AG04449 (cell line): ENCODE data around the gene MPO.

Source experiments
- CTCF ChIA-PET: fragments of 350-600 bp; formaldehyde crosslinking; extraction: SDS; loops from one replicate; lab custom pipeline; 2021; ENCODE audit warnings: antibody characterized with exemption; lab: Yijun Ruan, JAX
- POLR2A ChIA-PET: fragments of 400-600, 350-600 bp; formaldehyde crosslinking; extraction: SDS; loops from one replicate; lab custom pipeline; 2020; ENCODE audit warnings: antibody characterized with exemption, inconsistent platforms; lab: Yijun Ruan, JAX
- DNase-seq: peaks from one replicate; pipeline ENCODE4 v3.0.0-alpha.2; 2010; ENCODE audit warnings: low read depth, low spot score
- H3K4me3 ChIP-seq: 2 replicates; pipeline ENCODE4 v1.5.1; 2011; ENCODE audit warnings: low read depth, mild to moderate bottlenecking, control low read depth, low read length
- CTCF ChIP-seq: IDR thresholded peaks from one replicate; pipeline ENCODE4 v1.5.1; 2011; ENCODE audit warnings: mild to moderate bottlenecking, moderate library complexity, low read length, control low read depth, inconsistent platforms; ENCODE audit not compliant: insufficient read depth; ENCODE audit errors: missing control alignments

MPO gene

DNA sequence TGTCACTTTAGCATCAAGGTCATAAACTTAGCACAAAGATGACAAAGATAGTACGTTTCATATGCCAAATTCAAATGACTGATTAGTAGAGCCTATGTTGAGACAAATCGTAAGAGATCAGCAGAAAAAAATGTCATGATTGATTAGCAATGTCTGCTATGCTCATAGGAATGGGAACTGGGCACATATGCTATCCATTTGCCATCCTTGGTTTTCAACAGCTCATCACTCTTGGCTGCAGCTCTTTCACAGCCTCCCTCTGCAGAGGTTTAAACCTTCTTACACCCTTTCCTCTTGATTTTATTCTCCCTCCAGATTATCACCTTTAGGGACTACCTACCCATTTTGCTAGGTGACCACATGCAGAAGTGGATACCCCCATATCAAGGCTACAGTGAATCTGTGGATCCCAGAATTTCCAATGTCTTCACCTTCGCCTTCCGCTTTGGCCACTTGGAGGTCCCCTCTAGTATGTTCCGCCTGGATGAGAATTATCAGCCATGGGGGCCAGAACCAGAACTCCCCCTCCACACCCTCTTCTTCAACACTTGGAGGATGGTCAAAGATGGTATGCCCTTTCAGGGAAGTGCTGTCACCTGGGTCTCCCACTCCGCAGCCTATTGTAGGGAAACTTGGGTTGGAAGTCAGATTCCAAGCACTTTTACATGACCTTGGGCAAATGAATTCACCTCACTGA is 16.2 kb downstream of the MPO start:
- CTCF ChIA-PET: no interaction called here
- TF ChIP-seq CTCF: no peak

GRCh38 chr17:58263773-58264172 is 17.0 kb downstream of the MPO start:
- ChIA-PET CTCF (interaction anchor here (1.0 kb wide), 1 partner anchor 14 kb away, joined by 5 read pairs; no protein-coding TSS in a partner anchor), POLR2A (no interaction called here)
- no peak for DNase-seq
- TF ChIP-seq CTCF: no peak
- H3K4me3 ChIP-seq: no peak overlapping the region

More for the DNA sequence above, 16.2 kb downstream of the MPO start:
- DNase-seq: no peak
- H3K4me3 ChIP-seq: no peak overlapping the region
- POLR2A ChIA-PET: no interaction called here

- TF ChIP-seq CTCF: no peak
- no peak overlapping the region for H3K4me3 ChIP-seq
- no peak for DNase-seq
- CTCF ChIA-PET: no interaction called here
- POLR2A ChIA-PET: no interaction called here
These were observed 18.6 kb downstream of the MPO start for GRCh38 chr17:58262149-58262548.

GRCh38 chr17:58254803-58255202 is 25.9 kb downstream of the MPO start:
- no peak for DNase-seq
- POLR2A ChIA-PET: no interaction called here
- CTCF ChIA-PET: no interaction called here
- no peak overlapping the region for H3K4me3 ChIP-seq
- no peak for TF ChIP-seq CTCF

DNA sequence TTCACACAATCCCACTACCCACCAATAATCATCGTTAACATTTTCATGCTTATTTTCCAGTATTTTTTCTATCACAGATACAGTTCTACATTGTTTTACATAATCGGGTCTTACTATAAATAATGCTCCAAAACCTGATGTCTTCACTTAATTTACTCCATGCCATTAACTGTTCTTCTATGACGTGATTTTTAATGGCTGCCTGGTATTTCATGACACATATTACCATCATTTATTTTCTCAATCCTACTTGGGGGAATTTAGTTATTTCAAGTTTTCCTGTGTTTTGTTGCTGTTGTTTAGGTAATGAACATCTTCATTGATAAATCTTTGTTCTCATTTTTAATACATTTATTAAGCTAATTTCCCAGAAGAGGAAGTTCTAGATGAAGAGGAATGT is 27.7 kb downstream of the MPO start:
- ChIA-PET POLR2A (no interaction called here), CTCF (interaction anchor here (1.0 to 1.1 kb wide), 2 partner anchors 22 to 170 kb away, joined by 3 read pairs; no protein-coding TSS in a partner anchor)
- DNase-seq: no peak
- no peak overlapping the region for H3K4me3 ChIP-seq
- TF ChIP-seq CTCF: no peak

DNA sequence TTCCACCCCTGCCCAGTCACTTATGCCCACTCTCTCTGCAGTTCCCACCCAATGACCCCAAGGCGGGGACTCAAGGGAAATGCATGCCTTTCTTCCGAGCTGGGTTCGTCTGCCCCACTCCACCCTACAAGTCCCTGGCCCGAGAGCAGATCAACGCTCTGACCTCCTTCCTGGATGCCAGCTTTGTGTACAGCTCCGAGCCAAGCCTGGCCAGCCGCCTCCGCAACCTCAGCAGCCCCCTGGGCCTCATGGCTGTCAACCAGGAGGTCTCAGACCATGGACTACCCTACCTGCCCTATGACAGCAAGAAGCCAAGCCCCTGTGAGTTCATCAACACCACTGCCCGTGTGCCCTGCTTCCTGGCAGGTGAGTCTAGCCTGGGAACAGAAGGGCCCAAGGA is 28.6 kb downstream of the MPO start:
- CTCF ChIA-PET: interaction anchor here (3.4 to 6.4 kb wide), 2 partner anchors 15 to 32 kb away, joined by 21 to 72 read pairs; partner anchors contain the start of genes LPO and MKS1
- no peak overlapping the region for H3K4me3 ChIP-seq
- POLR2A ChIA-PET: no interaction called here
- DNase-seq: no peak
- no peak for TF ChIP-seq CTCF
